Measurements from ENCODE around the gene HNRNPA1L2. TPM values are rescaled to one million over a fixed set of nuclear protein-coding genes. Genes with fewer than 3 reads are reported as not detected.
"Not testable (repeated sequence)": the region's sequence is repeated elsewhere in the genome, so short reads cannot be mapped to it uniquely, and the experiment has no call there.

The HNRNPA1L2 gene
- total RNA-seq, 2 donors from 2014 or later: 4.4 to 8.1 TPM

DNA sequence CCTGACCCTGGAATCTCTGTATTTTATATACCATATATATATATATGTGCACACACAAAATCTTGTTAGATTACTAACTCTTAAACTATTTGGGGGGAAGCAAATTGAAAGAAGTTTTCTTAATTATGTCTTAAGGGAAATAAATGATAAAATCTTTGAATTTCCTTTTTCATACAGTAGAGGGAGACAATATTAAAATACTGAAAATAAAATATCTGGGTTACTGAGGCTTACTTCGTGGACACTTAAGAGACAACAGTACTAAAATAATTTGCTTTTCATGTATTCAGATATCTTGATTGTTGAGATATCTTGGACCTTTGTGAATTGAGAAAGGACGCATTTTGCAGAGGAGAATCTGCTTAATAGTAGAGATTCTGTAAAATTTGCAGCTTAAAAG, 27.4 kb downstream of the HNRNPA1L2 start:
- Mint-ChIP-seq H3K27ac (no peak overlapping the region), H3K27me3 (no peaks in the 10 kb centered on the region)

DNA sequence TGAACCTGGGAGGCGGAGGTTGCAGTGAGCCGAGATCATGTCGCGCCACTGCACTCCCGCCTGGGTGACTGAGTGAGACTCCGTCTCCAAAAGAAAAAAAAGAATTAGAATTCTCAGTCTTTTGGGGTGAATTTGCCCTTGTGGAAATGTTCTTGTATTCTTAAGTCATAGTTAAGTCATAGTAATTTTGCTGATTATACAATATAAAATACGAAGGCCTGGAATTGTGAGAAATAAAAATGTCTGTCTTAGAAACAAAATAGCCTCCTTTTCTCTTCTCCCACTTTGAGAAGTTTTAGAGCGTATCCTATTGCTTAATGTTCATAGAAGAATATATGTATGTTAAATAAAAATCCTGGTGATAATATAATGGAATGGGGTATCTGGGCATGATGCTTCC, 28.5 kb downstream of the HNRNPA1L2 start:
- Mint-ChIP-seq H3K36me3 (ENCODE audit: low read depth) (peaks cover 95% of the 10 kb centered on the region), H3K27me3 (no peaks in the 10 kb centered on the region), H3K4me3 (no peak overlapping the region), H3K4me1 (peaks cover 2% of the 10 kb centered on the region), H3K9me3 (no peaks in the 10 kb centered on the region), H3K27ac (no peak overlapping the region)
- ATAC-seq (replicated peaks): no peak

More for the DNA sequence above, 27.4 kb downstream of the HNRNPA1L2 start:
- ATAC-seq (replicated peaks): no peak
- peaks cover 95% of the 10 kb centered on the region for H3K36me3 Mint-ChIP-seq (ENCODE audit: low read depth)
- H3K4me1 Mint-ChIP-seq: no peaks in the 10 kb centered on the region
- no peak overlapping the region for H3K4me3 Mint-ChIP-seq
- H3K9me3 Mint-ChIP-seq: no peaks in the 10 kb centered on the region

DNA sequence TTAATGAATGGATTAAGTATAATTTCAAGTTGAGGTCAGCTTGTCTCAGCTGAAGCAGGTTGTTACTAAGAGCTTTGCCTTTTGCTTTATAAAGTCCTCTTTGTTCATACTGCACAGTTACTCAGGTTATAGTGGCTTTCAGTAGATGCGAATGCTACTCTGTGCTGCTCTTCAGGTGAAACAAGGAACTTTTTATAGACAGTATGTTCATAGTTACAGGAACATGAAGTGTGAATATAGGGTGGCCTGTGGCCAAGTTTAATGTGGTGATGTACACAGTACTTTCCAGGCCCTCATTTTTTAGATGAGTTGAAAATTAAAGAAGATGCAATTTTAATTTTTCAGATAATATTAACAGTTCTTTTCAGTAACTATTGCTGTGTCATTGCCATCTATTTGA, 31.2 kb downstream of the HNRNPA1L2 start:
- no peaks in the 10 kb centered on the region for H3K9me3 Mint-ChIP-seq
- no peak overlapping the region for H3K4me3 Mint-ChIP-seq
- H3K36me3 Mint-ChIP-seq (ENCODE audit: low read depth): peaks cover 95% of the 10 kb centered on the region
- no peak for ATAC-seq (replicated peaks)
- H3K4me1 Mint-ChIP-seq: peaks cover 5% of the 10 kb centered on the region
- no peaks in the 10 kb centered on the region for H3K27me3 Mint-ChIP-seq
- peak overlapping the region; percentile 22 for H3K27ac Mint-ChIP-seq

DNA sequence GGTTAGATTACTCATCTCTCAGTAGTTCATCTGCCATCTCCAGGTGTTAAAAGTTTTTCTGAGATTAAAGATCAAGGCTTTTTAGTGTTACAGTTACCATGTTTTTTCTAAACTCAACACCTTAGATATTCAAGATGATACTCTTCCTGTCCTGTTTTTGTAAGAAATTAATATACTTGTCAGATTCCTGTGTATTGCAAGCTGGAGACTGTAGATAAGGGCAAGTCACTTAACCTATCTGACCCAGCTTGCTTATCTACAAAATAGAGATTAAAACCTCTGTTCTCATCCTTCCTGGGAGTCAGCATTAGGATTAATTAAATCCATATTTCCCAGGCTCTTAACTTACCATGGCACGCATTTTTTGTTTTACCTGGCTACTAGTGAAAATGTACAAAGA, 35.6 kb downstream of the HNRNPA1L2 start:
- peaks cover 5% of the 10 kb centered on the region for H3K4me1 Mint-ChIP-seq
- ATAC-seq (replicated peaks): no peak
- peak overlapping the region; percentile 16 for H3K27ac Mint-ChIP-seq
- H3K27me3 Mint-ChIP-seq: no peaks in the 10 kb centered on the region
- H3K9me3 Mint-ChIP-seq: no peaks in the 10 kb centered on the region
- no peak overlapping the region for H3K4me3 Mint-ChIP-seq
- H3K36me3 Mint-ChIP-seq (ENCODE audit: low read depth): peaks cover 93% of the 10 kb centered on the region

DNA sequence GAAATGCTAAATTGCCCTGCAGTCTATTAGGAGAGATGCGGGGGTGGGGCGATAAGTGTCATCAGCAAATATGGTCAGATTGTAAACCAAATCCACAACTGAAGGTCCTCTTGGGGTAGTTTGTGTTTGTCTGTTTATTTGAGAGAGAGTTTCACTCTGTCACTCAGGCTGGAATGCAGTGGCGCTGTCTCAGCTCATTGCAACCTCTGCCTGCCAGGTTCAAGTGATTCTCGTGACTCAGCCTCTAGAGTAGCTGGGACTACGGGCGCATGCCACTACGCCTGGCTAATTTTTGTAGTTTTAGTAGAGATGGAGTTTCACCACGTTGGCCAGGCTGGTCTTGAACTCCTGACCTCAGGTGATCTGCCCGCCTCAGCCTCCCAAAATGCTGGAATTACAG, 43.6 kb downstream of the HNRNPA1L2 start:
- not testable (repeated sequence) for H3K4me3 Mint-ChIP-seq; H3K27me3 Mint-ChIP-seq; ATAC-seq (replicated peaks); H3K4me1 Mint-ChIP-seq; H3K9me3 Mint-ChIP-seq
- Mint-ChIP-seq H3K27ac (peak overlapping the region; percentile 27), H3K36me3 (ENCODE audit: low read depth) (peaks cover 97% of the 10 kb centered on the region)

DNA sequence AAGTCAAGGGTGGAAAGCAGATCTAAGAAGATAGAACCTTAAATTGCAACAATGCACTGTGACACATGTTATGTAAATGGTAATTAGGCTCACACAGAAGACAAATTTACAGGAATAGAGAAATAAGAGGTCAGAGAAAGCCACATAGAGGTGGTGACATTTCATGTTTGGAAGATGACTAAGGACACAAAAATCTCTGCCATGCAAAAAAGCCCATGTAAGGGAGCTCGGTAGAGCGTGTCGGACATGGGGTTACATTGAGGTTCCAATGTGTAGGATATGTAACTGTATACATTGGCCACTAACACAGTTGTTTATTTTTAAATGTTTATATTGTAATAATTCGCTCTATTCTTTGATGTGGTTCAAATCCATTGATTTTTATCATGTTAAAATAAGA, 44.1 kb downstream of the HNRNPA1L2 start:
- H3K9me3 Mint-ChIP-seq: no peaks in the 10 kb centered on the region
- no peaks in the 10 kb centered on the region for H3K4me1 Mint-ChIP-seq
- ATAC-seq (replicated peaks): no peak
- no peak overlapping the region for H3K4me3 Mint-ChIP-seq
- H3K27ac Mint-ChIP-seq: no peak overlapping the region
- H3K36me3 Mint-ChIP-seq (ENCODE audit: low read depth): peaks cover 95% of the 10 kb centered on the region
- H3K27me3 Mint-ChIP-seq: no peaks in the 10 kb centered on the region

Other genes starting within 250 kb of the HNRNPA1L2 start
- gene THSD1, start 236.3 kb upstream of the HNRNPA1L2 start, total RNA-seq: under 1 TPM; 0.32 to 0.54 TPM
- 10 to 100 TPM; 24.0 to 37.6 TPM for gene VPS36, start 191.8 kb upstream of the HNRNPA1L2 start, total RNA-seq
- gene CKAP2, start 187.0 kb upstream of the HNRNPA1L2 start, total RNA-seq: 10 to 100 TPM; 61.0 to 79.7 TPM
- 10 to 100 TPM; 50.2 to 66.7 TPM for gene SUGT1, start 10.4 kb downstream of the HNRNPA1L2 start, total RNA-seq
- gene CNMD, start 97.4 kb downstream of the HNRNPA1L2 start, total RNA-seq: not detected
- gene PCDH8, start 206.2 kb downstream of the HNRNPA1L2 start, total RNA-seq: not detected

Data from activated T-helper 17 cell treated with anti-CD3 and anti-CD28 coated beads, Interleukin-2, amount 50 U/mL, for 72 hours (primary cell).